GM19468 (cell line): Measurements from ENCODE around the gene EPB41L1.

ENCODE experiments used
- ATAC-seq: cut with Tn5 transposase; IDR thresholded peaks from one replicate; pipeline ENCODE4 v1.9.1; 2021; ENCODE audit warnings: mild to moderate bottlenecking, moderate library complexity, moderate number of reproducible peaks; ENCODE audit not compliant: unreplicated experiment; ENCODE audit errors: extremely low read depth

The EPB41L1 gene

DNA sequence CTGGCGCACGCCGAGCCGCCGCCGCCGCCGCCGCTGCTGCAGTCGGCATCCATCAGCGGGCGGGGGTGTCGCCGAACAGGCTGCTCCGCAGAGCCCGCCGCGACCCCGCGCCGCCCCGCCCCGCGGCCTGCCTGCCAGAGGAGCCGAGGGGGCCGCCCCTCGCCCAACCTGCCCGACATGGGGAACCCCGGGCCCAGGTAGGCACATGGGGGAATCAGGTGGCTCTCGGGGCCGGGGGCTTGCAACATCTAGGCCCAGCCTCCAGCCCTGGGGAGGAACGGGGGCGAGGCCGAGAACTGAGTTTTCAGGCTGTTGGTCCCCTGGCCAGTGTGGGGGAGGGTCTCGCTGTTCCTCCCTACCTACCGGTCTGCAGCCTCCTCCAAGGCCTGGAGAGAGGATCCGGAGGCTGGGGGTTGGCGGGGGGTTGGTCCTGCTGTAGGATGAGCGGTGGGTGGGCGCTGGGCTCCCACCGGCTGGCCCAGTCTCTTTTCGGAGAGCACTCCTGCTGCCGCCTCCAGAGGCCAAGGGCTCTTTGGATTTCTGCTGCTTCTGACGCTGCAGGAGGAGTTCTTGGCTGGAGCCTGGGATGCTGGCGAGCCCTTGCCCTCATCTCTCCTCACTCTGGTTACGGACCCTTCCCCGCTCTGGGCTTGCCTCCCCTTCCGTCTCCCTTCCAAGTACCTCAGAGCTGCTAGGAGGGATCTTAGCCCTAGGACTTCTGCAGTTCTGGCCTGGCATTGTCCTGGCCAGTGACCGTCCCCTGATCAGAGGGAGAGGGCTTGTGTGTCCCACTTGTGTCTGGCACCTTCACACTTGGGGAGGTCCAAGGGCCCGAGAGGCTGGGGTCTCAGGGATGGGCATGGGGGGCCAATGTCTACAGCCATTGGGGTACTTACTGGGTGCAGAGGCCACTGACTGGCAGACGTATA is at the start of gene EPB41L1:
EPB41L1 (plus strand) TSS at position 41 of the 929 bp plus-strand sequence. CDS start 19,038 bp downstream, outside the sequence.
- ATAC-seq: no peak

DNA sequence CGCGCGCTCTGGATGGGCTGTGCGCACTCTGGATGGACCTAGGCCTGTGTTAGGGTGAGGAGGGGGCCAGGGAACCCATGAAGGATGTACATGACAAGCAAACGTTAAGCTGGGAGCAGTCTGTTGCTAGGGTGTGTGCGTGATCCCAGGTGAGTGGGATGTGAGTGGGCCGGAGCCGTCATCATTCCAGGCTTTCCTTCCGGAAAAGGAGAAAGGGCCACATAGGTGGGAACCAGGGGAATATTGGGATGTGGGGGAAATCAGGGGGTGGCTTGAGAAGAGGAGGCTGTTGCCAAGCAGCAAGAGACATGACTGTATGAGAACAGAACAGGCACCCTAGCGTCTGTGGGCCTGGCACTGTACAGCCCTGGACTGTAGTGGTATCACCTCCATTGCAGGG is 49.7 kb upstream of the EPB41L1 start:
- ATAC-seq: no peak

- ATAC-seq: no peak
These were observed 48.8 kb upstream of the EPB41L1 start for GRCh38 chr20:36105711-36106226.

DNA sequence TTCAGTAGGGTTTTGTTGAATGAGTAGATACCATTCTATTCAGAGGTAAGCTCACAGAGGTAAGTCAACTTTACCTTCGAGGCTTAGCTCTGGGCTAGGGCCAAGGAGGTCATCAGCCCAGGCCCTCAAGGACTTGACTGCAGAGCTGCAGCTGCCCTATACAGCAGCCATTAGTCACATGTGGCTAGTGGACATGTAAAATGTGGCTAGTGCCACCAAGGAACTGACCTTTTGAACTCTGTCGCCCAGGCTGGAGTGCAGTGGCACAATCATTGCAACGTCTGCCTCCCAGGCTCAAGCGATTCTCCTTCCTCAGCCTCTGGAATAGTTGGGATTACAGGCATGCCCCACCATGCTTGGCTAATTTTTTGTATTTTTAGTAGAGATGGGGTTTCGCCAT is 47.9 kb upstream of the EPB41L1 start:
- no peak for ATAC-seq

DNA sequence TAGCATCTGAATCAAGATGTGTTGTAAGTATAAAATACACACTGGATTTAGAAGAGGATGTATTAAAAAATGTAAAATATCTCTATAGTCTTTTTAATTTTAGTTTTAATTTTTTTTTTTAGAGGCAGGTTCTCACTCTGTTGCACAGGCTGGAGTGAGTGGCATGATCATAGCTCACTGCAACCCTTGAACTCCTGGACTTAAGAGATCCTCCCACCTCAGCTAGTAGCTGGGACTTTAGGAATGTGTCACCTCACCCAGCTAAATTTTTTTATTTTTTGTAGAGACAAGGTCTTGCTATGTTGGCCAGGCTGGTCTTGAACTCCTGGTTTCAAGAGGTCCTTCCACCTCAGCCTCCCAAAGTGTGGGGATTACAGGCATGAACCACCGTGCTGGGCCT is 46.7 kb upstream of the EPB41L1 start:
- no peak for ATAC-seq

- no peak for ATAC-seq
These were observed 45.1 kb upstream of the EPB41L1 start for GRCh38 chr20:36109251-36109947.

DNA sequence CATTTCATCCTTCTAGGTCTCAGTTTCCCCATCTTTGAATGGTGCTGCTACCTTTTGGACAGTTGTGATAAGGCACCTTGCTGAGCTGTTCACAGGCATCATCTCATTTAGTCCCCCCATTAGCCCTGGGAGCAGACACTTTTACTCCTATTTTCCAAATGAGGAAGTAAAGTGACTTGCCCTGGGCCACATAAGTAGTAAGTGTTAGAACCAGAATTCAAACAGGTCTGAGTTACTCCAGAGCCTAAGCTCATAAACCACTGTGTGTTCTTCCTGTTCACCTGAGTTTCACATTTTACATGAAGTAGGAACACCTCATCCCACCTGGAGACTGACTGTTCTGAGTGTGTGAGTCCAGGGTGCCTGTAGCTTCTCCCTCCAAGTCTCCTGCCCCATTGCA is 43.5 kb upstream of the EPB41L1 start:
- ATAC-seq: no peak

- no peak for ATAC-seq
These were observed 42.4 kb upstream of the EPB41L1 start for GRCh38 chr20:36112112-36112511.

DNA sequence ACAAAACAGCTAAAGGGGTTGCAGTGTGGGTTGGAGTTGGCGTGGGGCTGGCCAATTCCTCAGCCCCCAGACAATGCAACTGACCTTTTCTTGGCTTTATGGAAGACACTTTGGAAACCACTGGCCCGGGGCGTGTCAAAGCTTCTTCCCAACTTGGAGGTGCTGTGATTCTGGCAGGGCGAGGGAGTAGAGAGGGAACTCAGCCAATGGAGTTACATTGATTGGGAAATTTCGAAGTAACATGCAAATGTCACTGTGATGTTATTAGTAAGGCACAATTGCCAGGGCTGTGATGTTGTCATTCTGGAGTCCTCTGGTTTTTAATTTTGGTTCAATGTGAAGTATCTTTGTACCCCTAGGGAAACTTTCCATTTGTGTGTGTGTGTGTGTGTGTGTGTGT is 41.5 kb upstream of the EPB41L1 start:
- ATAC-seq: no peak

DNA sequence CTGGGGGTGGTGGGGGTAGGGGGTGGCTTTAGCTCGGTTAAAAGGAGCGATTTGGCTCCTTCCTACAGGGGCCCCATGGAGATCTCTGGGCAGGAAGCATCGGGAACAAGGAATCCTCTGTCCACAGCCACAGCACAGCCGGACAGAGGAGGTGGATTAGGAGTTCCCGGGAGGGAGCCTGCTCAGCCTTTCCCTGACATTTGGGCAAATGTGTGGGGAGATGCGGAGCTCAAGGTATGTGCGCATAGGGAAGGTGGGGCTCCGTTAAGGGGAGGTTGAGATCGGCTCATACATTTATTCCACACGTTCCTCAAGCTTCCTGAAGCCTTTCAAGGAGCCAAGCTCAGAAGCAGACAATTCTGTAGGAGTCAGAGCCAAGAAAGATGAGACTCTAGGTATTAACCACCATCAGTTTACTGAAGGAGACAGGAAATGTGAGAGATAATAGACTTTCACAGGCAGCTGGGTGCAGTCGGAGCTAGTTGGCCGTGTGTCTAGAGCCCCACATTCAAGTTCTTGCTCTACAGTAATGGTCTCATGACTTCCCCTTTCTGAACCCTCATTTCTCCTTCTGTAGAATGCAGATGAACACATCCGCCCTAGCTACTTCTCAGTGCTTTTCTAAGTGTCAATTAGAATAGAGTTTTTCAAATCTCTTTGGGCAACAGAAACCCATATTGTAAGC is 40.8 kb upstream of the EPB41L1 start:
- no peak for ATAC-seq

- ATAC-seq: no peak
These were observed 39.8 kb upstream of the EPB41L1 start for GRCh38 chr20:36114707-36115106.

GRCh38 chr20:36115925-36116324 is 38.6 kb upstream of the EPB41L1 start:
- ATAC-seq: no peak

- ATAC-seq: no peak
These were observed 37.6 kb upstream of the EPB41L1 start for GRCh38 chr20:36116807-36117441.

GRCh38 chr20:36117638-36118037 is 36.9 kb upstream of the EPB41L1 start:
- ATAC-seq: no peak

GRCh38 chr20:36118371-36118770 is 36.2 kb upstream of the EPB41L1 start:
- ATAC-seq: no peak

DNA sequence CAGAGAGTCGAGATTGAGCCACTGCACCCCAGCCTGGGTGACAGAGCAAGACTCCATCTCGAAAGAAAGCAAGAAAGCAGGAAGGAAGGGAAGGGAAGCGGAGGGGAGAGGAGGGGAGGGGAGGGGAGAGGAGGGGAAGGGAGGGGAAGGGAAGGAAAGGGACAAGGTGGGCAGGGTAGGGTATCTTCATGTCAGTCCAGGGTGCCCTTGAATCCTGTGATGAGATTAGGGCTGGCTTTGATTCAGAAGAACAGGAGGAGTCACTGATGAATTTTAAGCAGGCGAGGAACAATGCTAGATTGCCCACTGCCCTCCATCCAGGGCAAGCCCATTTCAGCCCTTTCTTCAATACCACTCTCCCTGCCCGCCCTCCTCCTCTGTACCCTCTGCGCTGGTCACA is 35.0 kb upstream of the EPB41L1 start:
- no peak for ATAC-seq

DNA sequence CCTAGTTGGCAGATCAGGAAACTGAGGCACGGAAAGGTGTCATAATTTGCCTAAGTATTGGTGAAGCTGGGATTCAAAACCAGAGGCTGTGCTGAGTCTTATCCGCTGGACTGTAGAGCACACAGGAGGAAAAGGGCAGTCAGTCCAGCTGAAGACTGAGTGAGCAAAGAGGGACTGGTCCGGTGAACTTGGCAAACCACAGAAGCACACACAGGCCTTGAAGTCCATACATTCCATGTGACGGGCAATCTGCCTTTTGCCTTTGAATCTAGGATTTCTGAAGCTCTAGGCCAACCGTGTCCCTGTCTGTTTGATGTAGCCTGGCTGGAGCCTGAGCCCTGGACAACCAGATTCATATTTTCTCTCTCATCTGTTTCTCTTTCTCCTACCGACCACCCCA is 34.3 kb upstream of the EPB41L1 start:
- ATAC-seq: no peak

DNA sequence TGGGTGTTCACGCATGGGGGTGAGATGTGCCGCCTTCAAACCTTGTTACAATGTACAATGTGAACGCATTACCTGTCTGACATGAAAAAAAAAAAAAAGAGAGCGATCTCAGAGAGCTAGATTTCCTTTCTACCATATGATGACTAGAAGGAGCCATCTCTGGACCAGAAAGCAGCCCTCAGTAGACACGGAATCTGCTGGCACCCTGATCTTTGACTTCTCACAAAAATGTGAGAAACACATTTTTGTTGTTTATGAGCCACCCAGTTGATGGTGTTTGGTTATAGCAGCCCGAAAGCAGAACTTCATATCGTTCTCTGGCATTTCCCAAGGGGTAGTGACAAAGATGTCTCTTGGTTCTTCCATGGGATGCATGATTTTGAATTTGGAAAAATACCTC is 33.5 kb upstream of the EPB41L1 start:
- ATAC-seq: no peak

DNA sequence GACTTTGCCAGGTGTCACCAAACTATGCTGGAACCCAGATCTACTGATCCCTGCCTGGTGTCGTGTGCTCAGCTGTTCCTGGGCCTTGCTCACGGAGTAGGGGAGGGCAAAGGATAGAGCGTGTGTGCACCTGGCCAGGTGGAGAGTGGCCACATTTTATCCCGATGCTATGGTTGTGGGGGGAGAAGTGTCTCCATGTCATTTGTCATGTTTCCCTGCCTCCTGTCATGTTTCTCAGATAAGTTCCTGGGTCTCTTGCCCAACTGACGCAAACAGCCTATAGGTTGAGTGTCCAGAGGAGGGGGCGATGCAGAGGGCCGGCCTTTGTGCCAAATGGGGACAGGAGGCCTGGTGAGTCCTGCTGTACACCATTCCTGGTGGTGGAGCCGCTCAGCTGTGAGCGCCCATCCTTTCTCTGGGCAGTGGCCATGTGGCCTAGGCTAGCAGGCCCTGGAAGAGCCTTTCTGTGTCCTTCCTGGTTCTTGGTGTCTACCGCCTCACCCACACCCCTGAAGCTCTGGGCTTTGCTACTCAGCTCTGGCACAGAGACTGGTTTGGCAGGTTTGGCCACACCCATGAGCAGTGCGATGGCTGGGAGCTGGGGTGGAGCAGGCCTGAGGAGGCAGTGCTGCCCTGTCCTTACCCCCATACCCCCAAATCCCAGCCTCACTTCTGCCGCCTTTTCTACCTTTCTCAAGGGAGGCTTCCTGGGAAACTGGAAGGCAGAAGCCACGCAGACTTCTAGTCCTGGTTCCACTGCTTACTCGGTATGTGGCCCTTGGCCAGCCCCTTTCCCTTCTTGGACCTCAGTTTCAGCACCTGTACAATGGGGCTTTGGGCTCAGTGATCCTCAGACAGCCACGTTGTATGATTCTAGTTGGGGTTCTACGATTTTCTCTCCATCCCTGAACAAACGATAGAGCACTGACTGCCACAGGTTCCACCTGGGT is 32.3 kb upstream of the EPB41L1 start:
- ATAC-seq: no peak
